K562 (cell line): ENCODE data around the gene AP3B2. TPM values are rescaled to one million over a fixed set of nuclear protein-coding genes. Genes with fewer than 3 reads are reported as not detected.

Source experiments
- ATAC-seq: fragments of 200-7000 bp; cut with Tn5 transposase; 3 replicates; pipeline ENCODE4 v1.9.1; 2020; ENCODE audit warnings: moderate library complexity
- BruUV-seq: library from RNA; stranded (reverse); fragments of 400-500 nt; replicated peaks from 2 replicates; lab custom pipeline; 2021; lab: Mats Ljungman, UMichigan
- CTCF ChIA-PET: fragments of 300-600 bp; formaldehyde crosslinking; extraction: SDS; loops from one replicate; lab custom pipeline; 2021; ENCODE audit warnings: low intra/inter-chr PET ratio; lab: Yijun Ruan, JAX
- POLR2A ChIA-PET: fragments of 300-600, 350-650 bp; sonication (Branson Sonifier 250); formaldehyde crosslinking; extraction: SDS; loops from one replicate; lab custom pipeline; 2021; ENCODE audit warnings: antibody characterized with exemption, inconsistent platforms; lab: Yijun Ruan, JAX
- DNase-seq, 4 experiments: peaks; one replicate each; pipeline versions ENCODE4 v3.0.0 to v3.0.0-alpha.2; 2011 to 2018; ENCODE audit warnings: low spot score in 3 of 4, mixed read lengths in 3 of 4; ENCODE audit errors: extremely low read depth in 1 of 4
- FAIRE-seq: peaks from 2 replicates; lab custom pipeline; 2011; peaks lifted over from hg19 to GRCh38; lab: Jason Lieb, UNC
- H2AFZ ChIP-seq: 2 replicates; pipeline ENCODE4 v1.6.0; 2011; ENCODE audit warnings: low read depth, low read length, control low read depth, inconsistent platforms
- H3K27ac ChIP-seq: fragments of 200-600 bp; 3 replicates; pipeline ENCODE4 v1.8.0; 2011; ENCODE audit warnings: low read depth, mild to moderate bottlenecking, control low read depth, inconsistent platforms, low read length, moderate library complexity, mixed read lengths; ENCODE audit errors: extremely low read depth
- H3K27me3 ChIP-seq, 2 experiments: fragments of 300-600 bp in 1 of 2; 2 replicates in 1 of 2; 3 replicates in 1 of 2; pipeline versions ENCODE4 v1.6.0 to v1.8.0; 2011; ENCODE audit warnings: inconsistent platforms in 2 of 2, low read length in 2 of 2, mild to moderate bottlenecking in 1 of 2, mixed read lengths in 1 of 2, moderate library complexity in 1 of 2; ENCODE audit not compliant: control insufficient read depth in 2 of 2, insufficient read depth in 2 of 2
- H3K36me3 ChIP-seq: fragments of 300-600 bp; 3 replicates; pipeline ENCODE4 v1.8.0; 2011; ENCODE audit warnings: mild to moderate bottlenecking, low read length, inconsistent platforms; ENCODE audit not compliant: control insufficient read depth, insufficient read depth
- H3K4me1 ChIP-seq, 2 experiments: fragments of 200-600 bp in 1 of 2; replicated peaks in 1 of 2; 2 replicates in 1 of 2; 3 replicates in 1 of 2; pipeline versions ENCODE4 v1.5.1 to v1.8.0; 2011; ENCODE audit warnings: inconsistent platforms in 2 of 2, low read length in 2 of 2, mild to moderate bottlenecking in 1 of 2, mixed read lengths in 1 of 2, moderate library complexity in 1 of 2; ENCODE audit not compliant: control insufficient read depth in 2 of 2, insufficient read depth in 2 of 2
- H3K4me2 ChIP-seq: 2 replicates; pipeline ENCODE4 v1.6.1; 2011; ENCODE audit warnings: low read length, control low read depth, inconsistent platforms, mixed read lengths; ENCODE audit not compliant: insufficient read depth
- H3K4me3 ChIP-seq: fragments of 200-600 bp; sonication (generic), shearing (Covaris generic); 2 replicates; pipeline ENCODE4 v1.5.1; 2016; ENCODE audit warnings: control low read depth, inconsistent platforms
- H3K79me2 ChIP-seq: fragments of 200-600 bp; 3 replicates; pipeline ENCODE4 v1.8.0; 2011; ENCODE audit warnings: low read length, inconsistent platforms; ENCODE audit not compliant: control insufficient read depth, insufficient read depth
- H3K9ac ChIP-seq, 2 experiments: 2 replicates each; pipeline versions ENCODE4 v1.6.0 to v1.6.1; 2011; ENCODE audit warnings: low read depth in 2 of 2, low read length in 2 of 2, control low read depth in 1 of 2, inconsistent platforms in 1 of 2, mild to moderate bottlenecking in 1 of 2, mixed read lengths in 1 of 2; ENCODE audit not compliant: insufficient read depth in 1 of 2
- H3K9me1 ChIP-seq: one replicate; pipeline ENCODE4 v1.6.0; 2011; ENCODE audit warnings: inconsistent platforms, mild to moderate bottlenecking, low read length, moderate library complexity; ENCODE audit not compliant: control insufficient read depth, insufficient read depth
- H3K9me3 ChIP-seq: replicated peaks from 2 replicates; pipeline ENCODE4 v1.5.1; 2011; ENCODE audit warnings: low read depth, low read length, inconsistent platforms; ENCODE audit not compliant: control insufficient read depth, insufficient read depth
- H4K20me1 ChIP-seq: replicated peaks from 2 replicates; pipeline ENCODE4 v1.6.1; 2011; ENCODE audit warnings: low read length, inconsistent platforms, mixed read lengths; ENCODE audit not compliant: control insufficient read depth, insufficient read depth
- C11orf30 ChIP-seq: fragments of 450-650 bp; IDR thresholded peaks from 2 replicates; pipeline ENCODE4 v1.6.1; 2016; ENCODE audit warnings: low read depth, mild to moderate bottlenecking
- ESRRA ChIP-seq: fragments of 450-650 bp; IDR thresholded peaks from 2 replicates; pipeline ENCODE4 v1.6.1; 2014; ENCODE audit warnings: low read depth, mild to moderate bottlenecking, moderate library complexity, borderline replicate concordance
- HCFC1 ChIP-seq: IDR thresholded peaks from 2 replicates; pipeline ENCODE4 v1.6.1; 2012; ENCODE audit warnings: low read depth, low read length, improper control_type of control experiment
- LARP7 ChIP-seq: fragments of 450-650 bp; IDR thresholded peaks from 2 replicates; pipeline ENCODE4 v1.6.1; 2016
- LEF1 ChIP-seq: fragments of 450-650 bp; IDR thresholded peaks from 2 replicates; pipeline ENCODE4 v1.6.1; 2016; ENCODE audit warnings: mild to moderate bottlenecking
- MAFF ChIP-seq: IDR thresholded peaks from 2 replicates; pipeline ENCODE4 v1.6.1; 2012; ENCODE audit warnings: low read length, improper control_type of control experiment
- MAFG ChIP-seq: fragments of 450-650 bp; conservative IDR thresholded peaks from 2 replicates; pipeline ENCODE4 v1.6.1; 2016; ENCODE audit warnings: missing genetic modification characterization, missing compliant biosample characterization
- NCOR1 ChIP-seq: fragments of 450-650 bp; IDR thresholded peaks from 2 replicates; pipeline ENCODE4 v1.6.1; 2016; ENCODE audit warnings: mild to moderate bottlenecking, moderate library complexity
- NUFIP1 ChIP-seq: fragments of 450-650 bp; IDR thresholded peaks from 2 replicates; pipeline ENCODE4 v1.6.1; 2018; ENCODE audit not compliant: partially characterized antibody
- PHF8 ChIP-seq: fragments of 200-600 bp; sonication (generic); IDR thresholded peaks from 2 replicates; pipeline ENCODE4 v1.6.1; 2012; ENCODE audit warnings: mixed run types, mild to moderate bottlenecking, inconsistent platforms, low read length, moderate library complexity, borderline replicate concordance
- SAFB ChIP-seq: fragments of 200-400 bp; formaldehyde crosslinking; IDR thresholded peaks from 2 replicates; pipeline ENCODE4 v1.6.1; 2017; ENCODE audit warnings: low read depth, low read length, borderline replicate concordance
- SNAPC5 ChIP-seq: fragments of 250-450 bp; sonication (Bioruptor Pico); IDR thresholded peaks from 2 replicates; pipeline ENCODE4 v1.8.0; 2021; ENCODE audit warnings: moderate library complexity, mild to moderate bottlenecking, inconsistent platforms
- TAF9B ChIP-seq: fragments of 450-650 bp; IDR thresholded peaks from 2 replicates; pipeline ENCODE4 v1.6.1; 2018; ENCODE audit warnings: mild to moderate bottlenecking; ENCODE audit not compliant: partially characterized antibody
- TRIM24 ChIP-seq, 2 experiments: fragments of 450-650 bp; IDR thresholded peaks; 2 replicates each; pipeline ENCODE4 v1.6.1; 2016
- ZNF143 ChIP-seq: sonication (generic); formaldehyde crosslinking; IDR thresholded peaks from 2 replicates; pipeline ENCODE4 v1.9.0; 2022; ENCODE audit warnings: mild to moderate bottlenecking, missing genetic modification reagents
- ZNF316 ChIP-seq: fragments of 450-650 bp; IDR thresholded peaks from 2 replicates; pipeline ENCODE4 v1.6.1; 2016
- ZNF583 ChIP-seq: fragments of 250-450 bp; sonication (Bioruptor Pico); IDR thresholded peaks from 2 replicates; pipeline ENCODE4 v1.4.0; 2020
- WGBS: fragments of 100-300 bp; shearing (Covaris generic); methylation state at CpG from one replicate; pipeline ENCODE4 v1.1.6; 2016; ENCODE audit warnings: low coverage, mixed read lengths; ENCODE audit not compliant: insufficient coverage; ENCODE audit errors: missing lambda C conversion rate; 5-methylcytosine and 5-hydroxymethylcytosine counted together
- in situ Hi-C: fragments of 300-500 bp; cut with MboI; formaldehyde crosslinking; loops from 4 replicates; pipeline ENCODE4 v1.15.0; 2018; ENCODE audit warnings: inconsistent platforms, mixed read lengths
- intact Hi-C: fragments of 100-400 bp; cut with micrococcal nuclease; formaldehyde crosslinking; loops from 2 replicates; pipeline ENCODE4 v1.14.2; 2022
- polyA plus RNA-seq, 8 experiments: library from polyadenylated mRNA; depleted of rRNA in 4 of 8; stranded (reverse) in 5 of 8; unstranded in 3 of 8; fragments of >200 nt; fragmentation: Nextera tagmentation in 2 of 8; fragmentation: Illumina TruSeq in 1 of 8; extraction: Ambion mirVana in 2 of 8; extraction: Trizol in 1 of 8; gene quantifications; 2 replicates each; pipeline versions ENCODE4 v1.2.1 to v1.2.3, GENCODE V29; 2011 to 2014; ENCODE audit warnings: inconsistent platforms in 1 of 8, missing spikeins in 1 of 8
- total RNA-seq, 7 experiments: library from RNA; depleted of rRNA in 6 of 7; stranded (reverse); fragments of >200 nt in 6 of 7; fragmentation: Illumina TruSeq in 2 of 7; extraction: Trizol in 2 of 7; gene quantifications; 2 replicates each; pipeline versions ENCODE4 v1.2.1 to v1.2.3, GENCODE V29; 2011 to 2021; ENCODE audit warnings: low replicate concordance in 1 of 7
- TF ChIP-seq, protein P1 (sequence below): sonication (generic); formaldehyde crosslinking; IDR thresholded peaks from 2 replicates; pipeline ENCODE4 v1.5.0; 2020; ENCODE audit warnings: missing genetic modification reagents

The AP3B2 gene
- total and polyA plus RNA-seq, 9 of the 15 experiments (the other 6 are each of a cell fraction or from before 2014, with no cell fraction given), result 0.03 to 0.15 (median 0.10) TPM; not detected in 2

DNA sequence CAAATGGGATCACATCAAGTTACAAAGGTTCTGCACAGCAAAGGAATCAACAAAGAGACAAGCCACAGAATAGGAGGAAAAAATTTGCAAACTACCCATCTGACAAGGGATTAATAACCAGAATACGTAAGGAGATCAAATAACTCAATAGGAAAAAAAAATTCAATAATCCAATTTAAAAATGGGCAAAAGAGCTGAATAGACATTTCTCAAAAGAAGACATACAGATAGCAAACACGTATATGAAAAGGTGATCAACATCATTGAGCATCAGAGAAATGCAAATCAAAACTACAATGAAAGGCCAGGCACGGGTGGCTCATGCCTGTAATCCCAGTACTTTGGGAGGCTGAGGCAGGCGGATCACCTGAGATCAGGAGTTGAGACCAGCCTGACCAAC lies 39.0 kb downstream of the AP3B2 start:
- Histone ChIP-seq H3K4me2 (no peak overlapping the region), H3K36me3 (no peaks in the 10 kb centered on the region), H3K9ac (no peak overlapping the region), H3K27ac (no peak overlapping the region), H3K4me1 (no peaks in the 10 kb centered on the region), H3K9me1 (no peaks in the 10 kb centered on the region), H3K4me3 (no peak overlapping the region), H4K20me1 (peaks cover 7% of the 10 kb centered on the region; the same call in 1 of the 2 replicates), H3K9me3 (no peaks in the 10 kb centered on the region), H2AFZ (no peak overlapping the region), H3K79me2 (no peaks in the 10 kb centered on the region), H3K27me3 (peaks cover 17 to 38% of the 10 kb centered on the region in 2 experiments)
- intact Hi-C loops (no loop called here), in situ Hi-C loops (no loop called here)
- CTCF ChIA-PET, result no interaction called here
- FAIRE-seq, result no peak
- ATAC-seq, result no peak
- no peak for DNase-seq
- TF ChIP-seq ZNF316 (peak; percentile 93), TRIM24 (IDR thresholded peaks at IDR 0.05) (no peak), MAFF (peak; percentile 16; the same call in 1 of the 2 replicates), HCFC1 (no peak), SAFB (no peak), C11orf30 (peak; percentile 81), MAFG (tag) (peak; percentile 78)
- BruUV-seq, result no TSS peak
- WGBS, result 11% methylated on average over 4 of the region's 4 CpGs
- POLR2A ChIA-PET, result no interaction called here

DNA sequence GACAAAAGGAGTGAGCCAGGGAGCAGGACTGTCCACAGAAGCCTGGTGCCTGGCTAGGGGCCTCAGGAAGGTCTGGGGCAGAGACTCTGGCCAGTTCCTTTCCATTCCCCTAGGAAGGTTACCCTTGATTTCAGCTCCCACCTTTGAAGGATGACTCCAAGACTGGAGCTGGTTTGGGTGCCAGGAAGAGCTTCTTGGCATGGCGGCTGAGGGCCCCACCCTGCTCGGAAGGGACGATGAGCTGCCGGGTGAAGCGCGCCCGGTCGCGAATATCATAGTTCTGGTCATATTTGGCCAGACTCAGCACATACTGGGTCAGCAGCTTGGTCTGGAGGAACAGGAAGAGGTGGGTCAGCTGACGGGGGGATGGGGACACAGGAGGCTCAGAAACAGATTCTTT lies 43.1 kb downstream of the AP3B2 start:
- Histone ChIP-seq H3K4me3 (no peak overlapping the region), H3K9me3 (no peaks in the 10 kb centered on the region), H3K4me1 (no peaks in the 10 kb centered on the region; a peak in 1 of 5 replicates), H3K36me3 (no peaks in the 10 kb centered on the region), H3K4me2 (no peak overlapping the region), H4K20me1 (peaks cover 17% of the 10 kb centered on the region), H3K27ac (no peak overlapping the region), H3K79me2 (no peaks in the 10 kb centered on the region), H3K27me3 (peaks cover 30 to 74% of the 10 kb centered on the region in 2 experiments), H3K9me1 (no peaks in the 10 kb centered on the region), H2AFZ (no peak overlapping the region), H3K9ac (no peak overlapping the region)
- in situ Hi-C loops, result no loop called here
- ATAC-seq, result no peak
- FAIRE-seq, result no peak
- no TSS peak for BruUV-seq
- no peak for DNase-seq
- POLR2A ChIA-PET, result interaction anchor here (1.0 kb wide), 1 partner anchor 10 kb away, joined by 4 read pairs; no protein-coding TSS in a partner anchor
- intact Hi-C loops, result no loop called here
- WGBS, result 3% methylated on average over 10 of the region's 10 CpGs
- CTCF ChIA-PET, result no interaction called here
- no peak for TF ChIP-seq ZNF143 (CRISPR knock-in tag)
- no peak for TF ChIP-seq LEF1
- no peak for TF ChIP-seq NUFIP1
- TF ChIP-seq NCOR1, result no peak
- TF ChIP-seq SNAPC5 (CRISPR knock-in tag), result no peak
- TF ChIP-seq, protein P1, sequence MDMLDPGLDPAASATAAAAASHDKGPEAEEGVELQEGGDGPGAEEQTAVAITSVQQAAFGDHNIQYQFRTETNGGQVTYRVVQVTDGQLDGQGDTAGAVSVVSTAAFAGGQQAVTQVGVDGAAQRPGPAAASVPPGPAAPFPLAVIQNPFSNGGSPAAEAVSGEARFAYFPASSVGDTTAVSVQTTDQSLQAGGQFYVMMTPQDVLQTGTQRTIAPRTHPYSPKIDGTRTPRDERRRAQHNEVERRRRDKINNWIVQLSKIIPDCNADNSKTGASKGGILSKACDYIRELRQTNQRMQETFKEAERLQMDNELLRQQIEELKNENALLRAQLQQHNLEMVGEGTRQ, result no peak
- no peak for TF ChIP-seq LARP7
- no peak for TF ChIP-seq ZNF583 (CRISPR knock-in tag)
- no peak for TF ChIP-seq PHF8
- TF ChIP-seq ESRRA, result no peak
- no peak for TF ChIP-seq TAF9B
